ENCODE measurements around the gene HOXB5. TPM values are rescaled to one million over a fixed set of nuclear protein-coding genes. Genes with fewer than 3 reads are reported as not detected.

The HOXB5 gene
- total RNA-seq, 1 donor from 2014 or later, result 0.17 TPM

DNA sequence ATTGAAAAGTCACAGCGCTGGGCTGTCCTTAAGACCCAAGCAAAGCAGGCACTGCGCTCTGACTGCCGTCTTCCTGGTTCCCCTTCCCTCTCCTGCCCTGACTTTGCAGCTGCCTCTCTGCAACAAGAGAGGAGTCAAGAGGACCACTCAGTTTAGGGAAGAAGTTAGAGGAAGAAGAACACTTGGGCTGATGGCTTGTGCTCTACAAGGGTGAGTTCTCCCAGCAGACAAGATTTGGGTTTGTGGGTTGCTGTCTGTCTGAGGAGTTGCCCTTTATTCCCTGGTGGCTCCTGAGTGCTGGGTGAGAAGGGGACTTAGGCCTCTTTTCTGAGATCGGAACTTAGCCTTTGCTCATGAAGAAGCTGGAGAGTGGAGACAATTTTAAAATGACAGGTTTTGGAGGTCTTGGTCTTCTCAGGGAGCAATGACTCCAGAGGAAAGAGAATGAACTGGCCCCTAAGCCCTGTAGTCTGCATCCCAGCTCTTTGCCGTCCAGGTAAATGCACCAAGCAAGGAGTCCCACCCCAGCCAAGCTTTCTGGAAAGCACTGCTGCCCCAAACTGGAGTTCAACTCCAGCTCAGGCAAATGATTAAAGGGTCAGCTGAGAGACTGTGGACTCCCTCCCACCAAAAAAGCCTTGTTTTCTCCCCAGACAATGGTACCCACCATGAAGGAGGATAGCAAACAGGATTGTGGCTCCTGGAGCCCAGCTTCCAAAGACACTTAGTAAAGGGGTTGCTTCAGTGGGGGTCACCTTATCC lies 35.3 kb upstream of the HOXB5 start:
- DNase-seq, result no peak

DNA sequence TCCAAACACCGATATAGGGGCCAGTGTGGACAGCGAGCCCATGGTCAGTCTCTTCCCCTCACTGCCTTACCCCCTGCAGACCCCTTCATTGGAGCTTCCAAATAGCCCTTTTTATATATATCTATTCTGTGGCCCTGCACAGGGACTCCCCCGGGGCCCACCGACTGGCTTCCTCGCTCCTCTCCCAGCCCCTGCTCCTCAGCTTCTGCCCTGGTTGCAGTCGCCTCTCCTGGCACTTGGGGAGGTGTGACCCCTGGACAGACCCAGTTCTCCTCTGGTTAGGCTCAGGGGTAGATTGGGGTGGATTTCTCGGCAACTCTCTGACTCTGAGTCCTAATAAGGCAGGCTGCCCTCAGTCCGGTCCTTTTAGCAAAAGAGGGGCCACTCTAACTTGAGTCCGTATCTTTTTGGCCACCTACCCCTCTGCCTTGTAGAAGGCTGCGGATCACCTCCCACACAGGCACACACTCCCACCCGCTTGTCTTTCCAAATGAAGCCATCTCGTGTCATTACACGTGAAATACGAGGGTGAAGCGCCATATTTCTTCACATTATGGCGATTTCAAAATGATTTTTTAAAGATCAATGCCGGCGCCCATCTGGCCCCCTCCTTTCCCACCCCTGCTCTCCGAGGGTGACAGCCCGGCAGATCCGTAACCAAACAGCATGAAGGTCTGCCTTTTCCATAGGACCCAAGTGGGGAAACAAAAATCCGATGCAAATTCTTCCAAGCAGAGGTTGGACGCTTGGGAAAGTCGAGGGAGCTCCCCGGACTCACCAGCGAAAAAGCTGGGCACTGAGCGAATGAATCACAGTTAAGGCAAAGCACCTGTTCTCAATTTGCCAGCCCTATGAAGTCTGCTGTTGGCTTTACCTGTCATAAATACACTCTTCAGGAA lies 34.3 kb upstream of the HOXB5 start:
- DNase-seq, result no peak

- no peak for DNase-seq
Observed at GRCh38 chr17:48627118-48627597, 33.6 kb upstream of the HOXB5 start.

DNA sequence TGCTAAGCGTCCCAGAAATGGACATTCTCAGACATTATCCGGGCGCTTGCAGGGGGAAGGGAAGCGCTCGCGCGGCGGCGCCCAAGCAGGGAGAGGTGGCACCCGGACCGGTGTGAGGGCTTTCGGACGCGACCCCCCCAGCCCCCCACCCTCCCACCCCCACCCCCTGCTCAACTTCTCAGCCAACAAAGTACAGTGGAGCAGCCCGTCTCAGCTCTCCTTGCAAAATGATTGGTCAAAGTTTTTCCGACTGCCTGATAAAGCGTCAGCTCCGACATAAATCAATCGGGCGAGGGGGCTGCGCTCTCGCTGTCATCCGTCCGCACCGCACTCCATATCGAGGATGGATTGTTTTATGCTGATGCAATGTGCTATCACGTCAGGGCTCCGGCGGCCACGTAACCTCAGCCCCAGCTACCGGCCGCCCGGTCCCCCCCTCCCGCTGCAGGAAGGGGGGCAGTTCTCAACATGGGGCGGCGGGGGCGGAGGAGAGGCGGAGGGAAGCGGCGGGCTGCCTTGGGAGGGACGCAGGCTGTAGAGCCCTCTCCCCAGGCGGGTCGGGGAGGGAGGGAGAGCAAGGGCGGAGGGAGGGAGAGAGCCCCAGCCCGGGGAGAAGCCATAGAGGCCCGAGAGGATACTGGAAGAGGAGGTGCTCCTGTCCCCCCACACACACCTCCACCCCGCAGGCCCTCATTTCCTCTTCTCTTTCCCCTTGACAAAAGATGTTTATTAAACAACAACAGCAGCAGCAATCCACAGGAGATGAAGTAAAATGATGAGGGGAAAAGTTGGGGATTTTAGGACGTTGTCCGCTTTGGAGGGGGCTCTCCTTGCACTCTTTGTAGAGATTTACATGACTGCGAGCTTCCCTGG lies 32.9 kb upstream of the HOXB5 start, which contains the start of gene HOXB9:
HOXB9 (minus strand) TSS at position 114 of the 873 bp plus-strand sequence; CDS start at position 25, 89 bp downstream.
- DNase-seq, result peak; percentile 57

- peak; percentile 60 for DNase-seq
Observed at GRCh38 chr17:48625495-48626244, 32.1 kb upstream of the HOXB5 start.

- peak; percentile 60 for DNase-seq
Observed at GRCh38 chr17:48624544-48625494, 31.2 kb upstream of the HOXB5 start.

DNA sequence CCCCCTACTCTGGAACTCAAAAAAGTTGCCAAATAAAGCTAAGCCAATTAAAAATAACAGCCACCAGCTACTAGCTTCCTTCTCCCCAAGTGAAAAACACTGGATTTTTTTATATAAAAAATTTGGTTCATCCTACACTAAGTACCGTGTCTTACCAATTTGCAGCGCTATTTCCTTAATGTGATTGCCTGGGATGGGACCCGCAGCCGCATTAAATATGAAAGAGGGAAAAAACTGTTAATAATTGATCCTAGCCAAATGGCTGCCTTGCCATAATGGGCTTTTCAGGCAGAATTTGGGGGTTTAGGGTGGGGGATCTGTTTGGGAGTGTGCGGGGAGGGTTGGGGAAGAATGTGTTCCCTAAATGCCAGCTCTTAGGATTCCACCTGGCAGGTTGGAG lies 30.5 kb upstream of the HOXB5 start:
- no peak for DNase-seq

GRCh38 chr17:48623583-48623982 lies 30.0 kb upstream of the HOXB5 start:
- DNase-seq, result no peak

DNA sequence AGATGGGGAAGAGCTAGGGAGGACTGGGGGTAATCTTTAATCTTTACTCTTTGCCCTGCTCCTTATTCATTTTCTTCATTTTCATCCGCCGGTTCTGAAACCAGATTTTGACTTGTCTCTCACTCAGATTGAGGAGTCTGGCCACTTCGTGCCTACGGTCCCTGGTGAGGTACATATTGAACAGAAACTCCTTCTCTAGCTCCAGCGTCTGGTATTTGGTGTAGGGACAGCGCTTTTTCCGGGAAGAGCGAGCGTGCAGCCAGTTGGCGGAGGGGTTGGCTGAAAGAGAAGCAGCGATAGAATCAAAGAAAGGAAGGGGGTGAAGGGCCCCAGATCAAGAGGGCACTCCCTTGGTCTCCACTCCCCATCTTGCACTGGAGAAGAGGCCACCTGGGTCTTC lies 29.3 kb upstream of the HOXB5 start:
- DNase-seq, result no peak

GRCh38 chr17:48621410-48622392 lies 28.1 kb upstream of the HOXB5 start:
- no peak for DNase-seq

DNA sequence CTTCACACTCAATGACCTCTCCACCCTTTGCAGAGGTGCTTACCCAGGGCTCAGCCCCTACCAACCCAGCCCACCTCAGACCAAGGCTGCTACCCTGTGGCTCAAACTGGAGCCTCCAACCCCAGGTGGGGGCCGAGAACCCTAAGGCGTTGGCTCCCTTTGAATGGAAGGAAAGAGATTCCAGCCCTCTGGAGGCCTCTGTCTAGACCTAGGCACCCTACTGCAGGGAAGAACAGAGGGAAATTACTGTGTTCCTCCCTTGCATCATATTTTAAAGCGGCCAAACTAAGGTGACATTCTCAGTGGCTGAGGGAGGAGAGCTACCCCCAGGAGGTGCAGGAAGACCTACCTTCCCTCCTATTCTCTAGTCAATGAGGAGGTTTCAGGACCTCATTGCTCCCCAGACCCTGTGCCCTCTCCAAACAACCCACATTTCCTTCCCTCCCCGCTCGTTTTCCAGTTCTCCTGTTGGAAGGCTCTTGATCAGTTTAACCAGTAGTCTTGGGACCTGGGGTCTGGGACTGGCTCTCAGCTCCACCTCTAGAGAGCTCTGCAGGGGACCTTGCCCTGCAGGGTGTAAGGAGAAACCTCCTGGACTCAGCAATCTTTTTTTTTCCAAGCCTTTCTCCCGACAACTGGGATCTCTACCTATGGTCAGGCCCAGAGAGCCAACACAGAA lies 27.0 kb upstream of the HOXB5 start:
- no peak for DNase-seq

- no peak for DNase-seq
Observed at GRCh38 chr17:48619826-48620449, 26.4 kb upstream of the HOXB5 start.

DNA sequence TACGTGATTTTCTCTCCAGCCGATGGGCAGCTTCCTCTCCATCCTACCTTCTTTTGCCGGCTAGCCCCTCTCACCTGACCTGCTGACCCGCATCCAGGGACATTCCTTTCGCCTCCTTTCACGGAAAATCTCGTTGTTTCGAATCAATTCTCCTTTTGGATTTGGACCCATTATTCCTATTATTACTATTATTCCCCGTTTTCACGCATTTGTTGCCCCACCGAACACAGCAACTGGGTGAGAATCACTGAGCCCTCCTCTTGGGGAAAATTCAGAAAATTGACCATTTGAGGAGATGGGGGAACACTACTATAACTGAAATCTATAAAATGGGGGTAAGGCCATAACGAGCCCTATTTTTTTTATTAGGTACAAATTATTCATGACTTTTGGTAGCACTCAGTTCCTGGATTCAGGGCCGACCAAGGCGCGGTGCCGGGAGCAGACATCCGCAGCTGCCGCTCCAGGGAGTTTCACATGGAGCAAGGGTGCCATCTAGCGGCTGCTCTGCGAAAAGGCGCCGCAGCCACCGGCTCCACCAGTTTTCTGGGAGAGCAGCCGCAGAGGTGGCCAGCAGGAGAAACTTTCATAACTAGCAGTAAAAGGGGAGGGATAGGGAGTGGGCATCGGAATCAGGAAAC lies 24.8 kb upstream of the HOXB5 start:
- peak; percentile 92 for DNase-seq

DNA sequence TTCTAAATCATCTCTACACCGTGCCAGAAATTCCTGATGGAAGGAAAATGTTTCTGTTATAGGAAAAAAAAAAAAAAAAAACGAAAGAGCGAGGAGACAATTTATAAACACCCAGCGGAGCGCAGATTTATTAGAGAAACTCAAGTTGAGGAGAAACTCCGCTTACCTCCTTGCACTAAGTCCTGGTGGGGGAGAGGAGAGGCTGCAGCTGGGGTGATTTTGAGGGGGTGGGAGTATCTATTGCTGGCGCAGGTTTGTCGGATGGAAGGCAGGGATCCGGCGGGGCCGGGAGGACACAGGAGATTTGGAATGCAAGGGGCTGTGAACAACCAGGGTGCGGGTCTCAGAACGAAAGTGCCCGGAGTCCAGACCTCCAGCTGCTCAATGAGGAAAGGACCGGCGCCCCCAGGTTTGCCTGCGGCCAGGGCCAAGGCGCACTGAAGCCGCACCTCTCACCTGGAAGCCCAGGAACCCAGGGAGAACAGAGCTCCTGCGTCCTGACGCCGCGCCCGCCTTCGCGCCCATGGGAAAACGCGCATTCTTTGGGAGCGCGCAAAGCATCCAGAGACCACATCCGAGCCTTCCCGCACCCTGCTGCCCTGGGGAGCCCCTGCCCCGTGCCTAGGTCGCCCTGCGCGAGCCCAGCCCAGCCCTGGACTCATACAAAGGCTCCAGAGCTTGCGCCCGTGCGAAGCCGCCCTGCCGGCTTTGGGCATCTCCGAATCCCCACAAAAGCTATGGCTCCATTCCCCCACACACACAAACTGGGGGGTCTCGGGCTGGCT lies 24.1 kb upstream of the HOXB5 start:
- DNase-seq, result no peak

- DNase-seq, result no peak
Observed at GRCh38 chr17:48616717-48617470, 23.3 kb upstream of the HOXB5 start.

Measured in dermis blood vessel endothelial cell (primary cell).